Cardiac atrium fibroblast (primary cell): ENCODE measurements around the gene RASSF1. TPM values are rescaled to one million over a fixed set of nuclear protein-coding genes. Genes with fewer than 3 reads are reported as not detected.

ENCODE experiments used
- total RNA-seq: library from RNA; depleted of rRNA; stranded (reverse); fragments of >200 nt; gene quantifications from 2 replicates; pipeline ENCODE4 v1.2.3, GENCODE V29; 2015

The RASSF1 gene
- total RNA-seq: 36.5 and 37.7 TPM in 2 replicates

GRCh38 chr3:50340448-50341329 is at the start of gene RASSF1:
TSS of gene RASSF1 (minus strand) at chr3:50340836. CDS start at chr3:50340805, 31 bp downstream.

GRCh38 chr3:50358911-50359759 is 18.5 kb upstream of the RASSF1 start, which contains the start of gene TMEM115:
TSS of gene TMEM115 (minus strand) at chr3:50359521. CDS start at chr3:50359063, 458 bp downstream.

GRCh38 chr3:50350527-50351322 is 10.1 kb upstream of the RASSF1 start, which contains the start of the genes CYB561D2 and NPRL2:
TSS of gene CYB561D2 (plus strand) at chr3:50350862. CDS start at chr3:50351434, 572 bp downstream.
TSS of gene NPRL2 (minus strand) at chr3:50350775. CDS start at chr3:50350652, 123 bp downstream.

DNA sequence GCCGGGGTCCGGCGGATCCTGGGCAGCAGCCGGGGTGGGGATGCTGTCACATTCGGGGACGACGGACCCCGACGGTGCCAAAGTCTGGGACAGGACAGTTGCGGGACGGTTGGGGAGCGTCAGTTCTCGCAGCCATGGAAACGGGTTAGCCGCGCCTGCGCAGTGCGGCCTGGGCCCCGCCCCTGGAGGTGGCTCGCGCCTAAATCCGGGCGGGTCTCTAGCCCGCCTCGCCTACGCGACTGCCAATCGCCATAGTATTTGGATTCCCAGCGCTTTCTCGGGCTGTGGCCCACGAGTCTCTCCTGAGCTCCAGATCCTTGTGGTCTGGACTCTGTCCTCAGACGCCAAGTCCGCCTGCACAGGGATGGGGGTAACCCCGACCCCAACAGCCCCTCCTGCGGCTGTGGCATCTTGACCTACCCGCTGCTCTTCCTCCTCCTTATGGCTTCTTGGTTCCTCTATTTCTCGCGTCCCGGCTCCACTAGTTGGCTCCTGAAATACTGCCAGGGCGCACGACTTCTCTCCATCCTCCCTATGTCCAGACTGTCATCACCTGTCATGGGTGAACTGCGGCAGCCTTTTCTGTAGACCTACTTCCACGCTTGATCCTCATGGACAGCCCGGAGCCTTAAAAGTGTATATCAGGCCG is 5.1 kb upstream of the RASSF1 start, which contains the start of gene ZMYND10:
TSS of gene ZMYND10 (minus strand) at position 147 of the 649 bp plus-strand sequence. CDS start 153 bp downstream, outside the sequence.

DNA sequence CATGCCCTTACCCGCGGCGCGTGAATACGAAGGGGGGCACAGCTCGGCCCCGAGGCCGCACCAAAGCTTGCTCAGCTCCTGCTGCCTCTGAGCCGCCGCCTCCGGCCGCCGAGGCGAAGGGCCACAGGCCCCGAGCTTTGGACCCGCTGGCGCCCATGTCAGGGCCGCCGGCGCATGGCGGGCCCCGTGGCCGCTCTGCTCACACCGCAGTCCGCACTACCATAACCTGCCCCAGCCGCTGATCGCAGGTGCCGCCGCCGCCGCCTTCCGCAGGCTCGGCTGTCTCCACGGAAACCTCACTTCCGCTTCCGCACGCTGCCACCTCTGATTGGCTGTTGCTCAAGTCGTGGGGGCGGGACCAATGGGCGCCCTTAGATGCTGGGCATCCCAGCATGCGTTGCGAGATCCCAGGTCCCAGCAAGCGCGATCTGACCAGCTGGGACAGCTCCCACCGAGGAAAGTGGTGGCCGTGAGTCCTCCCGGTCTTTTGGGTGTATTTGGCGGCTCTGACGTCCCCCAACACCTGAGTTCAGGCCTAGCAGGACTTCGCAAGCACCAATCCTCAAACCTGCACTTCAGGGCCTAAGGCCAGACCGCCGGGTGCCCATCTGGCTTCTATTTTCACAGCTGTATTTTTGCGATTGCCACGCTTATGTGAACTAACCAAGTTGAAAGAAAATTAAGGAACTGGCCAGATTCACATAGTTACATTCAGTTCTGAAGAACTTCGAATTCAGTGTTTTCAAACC is 12.5 kb downstream of the RASSF1 start, which contains the start of gene TUSC2:
TSS of gene TUSC2 (minus strand) at position 281 of the 749 bp plus-strand sequence. CDS start at position 157, 124 bp downstream.

GRCh38 chr3:50322386-50323091 is 18.1 kb downstream of the RASSF1 start, which contains the start of gene HYAL2:
TSS of gene HYAL2 (minus strand) at chr3:50322745. CDS start at chr3:50320489, 2,256 bp downstream.

GRCh38 chr3:50303013-50303815 is 37.4 kb downstream of the RASSF1 start, which contains the start of gene HYAL1:
TSS of gene HYAL1 (minus strand) at chr3:50303574. CDS start at chr3:50302956, 618 bp downstream.

GRCh38 chr3:50298836-50299637 is 41.6 kb downstream of the RASSF1 start, which contains the start of the genes HYAL3 and NAA80:
TSS of gene HYAL3 (minus strand) at chr3:50299405. CDS start at chr3:50295602, 3,803 bp downstream.
TSS of gene NAA80 (minus strand) at chr3:50299405. CDS start at chr3:50297463, 1,942 bp downstream.

DNA sequence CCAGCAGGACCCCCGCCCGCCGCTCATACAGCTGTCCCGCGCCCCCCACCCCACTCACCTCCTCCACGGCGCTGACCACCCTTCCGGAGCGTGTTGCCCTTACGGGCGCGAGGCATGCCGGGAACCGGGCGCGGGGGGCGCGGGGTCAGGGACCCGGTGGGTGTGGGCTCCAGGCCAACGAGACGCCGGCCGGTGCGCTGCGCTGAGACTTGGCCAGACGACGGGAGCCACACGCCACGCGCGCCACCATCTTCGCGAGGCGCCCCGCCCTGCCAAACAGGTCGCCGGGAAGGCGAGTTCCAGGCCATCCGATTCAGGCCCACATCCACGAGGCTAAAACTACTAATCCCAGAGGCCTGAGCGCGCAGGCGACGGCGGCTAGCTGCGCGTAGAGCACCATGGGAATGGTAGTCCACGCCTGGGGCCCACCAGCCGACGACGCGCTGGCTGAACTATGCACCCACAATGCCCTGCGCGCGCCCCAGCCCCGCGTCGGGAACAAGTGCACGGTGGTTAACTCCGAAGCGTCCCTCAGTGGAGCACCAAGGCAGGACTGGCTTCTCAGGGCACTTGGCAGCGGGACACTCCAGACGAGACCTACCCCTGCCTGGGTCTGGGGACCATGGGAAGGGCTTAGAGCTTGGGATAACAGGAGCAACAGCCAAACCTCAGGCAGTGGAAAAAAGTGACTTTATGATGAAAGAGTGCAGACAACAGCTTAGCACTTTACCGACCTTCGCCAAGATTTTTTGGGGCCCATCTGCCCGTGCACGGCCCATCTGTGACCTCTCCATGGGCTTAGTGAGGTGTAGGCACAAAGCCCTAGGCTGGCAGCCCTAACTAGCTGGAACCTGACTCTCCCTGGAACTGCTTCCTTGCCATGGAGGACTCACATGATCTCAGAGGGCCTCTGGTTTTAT is 48.2 kb downstream of the RASSF1 start, which contains the start of gene IFRD2:
TSS of gene IFRD2 (minus strand) at position 271 of the 920 bp plus-strand sequence. CDS start at position 116, 155 bp downstream.

Other genes starting within 250 kb of the RASSF1 start
- gene SEMA3F, start 185.5 kb downstream of the RASSF1 start, total RNA-seq: 6.5 and 20.9 TPM in 2 replicates
- gene GNAT1, start 149.2 kb downstream of the RASSF1 start, total RNA-seq: not detected in 2 replicates
- gene SLC38A3, start 135.6 kb downstream of the RASSF1 start, total RNA-seq: not detected in 2 replicates
- 252 and 308 TPM in 2 replicates for gene GNAI2, start 104.6 kb downstream of the RASSF1 start, total RNA-seq
- 1.4 and 3.4 TPM in 2 replicates for gene SEMA3B, start 71.7 kb downstream of the RASSF1 start, total RNA-seq
- gene LSMEM2, start 61.7 kb downstream of the RASSF1 start, total RNA-seq: not detected in 2 replicates
- gene IFRD2, start 48.4 kb downstream of the RASSF1 start, total RNA-seq: 47.1 and 55.2 TPM in 2 replicates
- 6.5 and 7.8 TPM in 2 replicates for gene HYAL3, start 41.4 kb downstream of the RASSF1 start, total RNA-seq
- gene NAA80, start 41.4 kb downstream of the RASSF1 start, total RNA-seq: 8.1 and 11.8 TPM in 2 replicates
- 5.0 and 6.1 TPM in 2 replicates for gene HYAL1, start 37.3 kb downstream of the RASSF1 start, total RNA-seq
- gene HYAL2, start 18.1 kb downstream of the RASSF1 start, total RNA-seq: 70.0 and 100 TPM in 2 replicates
- gene TUSC2, start 12.6 kb downstream of the RASSF1 start, total RNA-seq: 15.2 and 23.3 TPM in 2 replicates
- under 0.01 TPM in 1 of 2 replicates, not detected in the other for gene ZMYND10, start 4.9 kb upstream of the RASSF1 start, total RNA-seq
- 18.6 and 20.7 TPM in 2 replicates for gene NPRL2, start 9.9 kb upstream of the RASSF1 start, total RNA-seq
- 23.1 and 44.6 TPM in 2 replicates for gene CYB561D2, start 10.0 kb upstream of the RASSF1 start, total RNA-seq
- gene TMEM115, start 18.7 kb upstream of the RASSF1 start, total RNA-seq: 67.6 and 73.3 TPM in 2 replicates
- gene CACNA2D2, start 162.8 kb upstream of the RASSF1 start, total RNA-seq: not detected in 2 replicates
- gene C3orf18, start 226.9 kb upstream of the RASSF1 start, total RNA-seq: 4.5 and 11.9 TPM in 2 replicates
- 6.8 and 19.5 TPM in 2 replicates for gene HEMK1, start 228.7 kb upstream of the RASSF1 start, total RNA-seq